ENCODE measurements around the gene SERP2. TPM values are rescaled to one million over a fixed set of nuclear protein-coding genes. Genes with fewer than 3 reads are reported as not detected.

Gene SERP2
- total RNA-seq, 1 donor from 2014 or later: 2.4 TPM

GRCh38 chr13:44425041-44425814 is 51.6 kb downstream of the SERP2 start:
- Mint-ChIP-seq H3K27me3 (ENCODE audit: low read depth, unreplicated experiment) (peaks cover 11% of the 10 kb centered on the region), H3K9me3 (ENCODE audit: unreplicated experiment) (peaks cover 6% of the 10 kb centered on the region), H3K4me1 (ENCODE audit: low read depth, unreplicated experiment) (peaks cover 2% of the 10 kb centered on the region), H3K4me3 (ENCODE audit: unreplicated experiment) (no peak overlapping the region), H3K27ac (ENCODE audit: unreplicated experiment) (no peak overlapping the region), H3K36me3 (ENCODE audit: low read depth, unreplicated experiment) (peaks cover 8% of the 10 kb centered on the region)
- no peaks in the 10 kb centered on the region for H3K79me2 ChIP-seq (ENCODE audit: insufficient read depth, low read length)
- no peak overlapping the region for H3K9ac ChIP-seq (ENCODE audit: low read length)
- H3K4me2 ChIP-seq (ENCODE audit: low read length): no peak overlapping the region
- peaks cover 2% of the 10 kb centered on the region for H3K27me3 ChIP-seq (ENCODE audit: insufficient read depth, low read length)
- H3K4me1 ChIP-seq (ENCODE audit: insufficient read depth, low read length): no peaks in the 10 kb centered on the region
- no peak for DNase-seq (ENCODE audit: low read depth)
- H3K4me3 ChIP-seq (ENCODE audit: insufficient read depth, low read depth, low read length): no peak overlapping the region
- no peaks in the 10 kb centered on the region for H4K20me1 ChIP-seq (ENCODE audit: insufficient read depth, low read length)
- no peak for TF ChIP-seq EZH2 (IDR thresholded peaks at IDR 0.05; ENCODE audit: insufficient read depth, low read length)
- no peak for TF ChIP-seq CTCF (IDR thresholded peaks at IDR 0.05; ENCODE audit: insufficient read depth, low read depth, low read length)
- no peaks in the 10 kb centered on the region for H3K9me3 ChIP-seq (ENCODE audit: insufficient read depth, low read depth, low read length)
- no peaks in the 10 kb centered on the region for H3K36me3 ChIP-seq (ENCODE audit: insufficient read depth, low read length)
- H2AFZ ChIP-seq (ENCODE audit: low read depth, low read length): no peak overlapping the region
- H3K27ac ChIP-seq (ENCODE audit: low read depth, low read length): no peak overlapping the region
- FAIRE-seq: no peak

DNA sequence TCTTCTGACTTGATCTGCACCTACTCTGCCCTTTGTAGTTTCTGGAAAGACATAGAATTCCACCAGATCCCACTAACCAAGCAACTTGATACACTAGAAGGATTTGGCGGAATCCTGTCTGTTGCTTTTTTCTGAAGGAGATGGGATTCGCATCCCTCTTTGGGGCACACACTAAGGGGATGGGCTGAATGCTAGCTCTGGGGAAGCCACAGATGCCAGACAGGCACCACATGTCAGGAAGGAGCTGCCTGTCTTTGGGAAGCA is 52.1 kb downstream of the SERP2 start:
- Mint-ChIP-seq H3K27ac (ENCODE audit: unreplicated experiment) (no peak overlapping the region), H3K4me3 (ENCODE audit: unreplicated experiment) (no peak overlapping the region), H3K27me3 (ENCODE audit: low read depth, unreplicated experiment) (peaks cover 11% of the 10 kb centered on the region), H3K4me1 (ENCODE audit: low read depth, unreplicated experiment) (peaks cover 2% of the 10 kb centered on the region), H3K9me3 (ENCODE audit: unreplicated experiment) (peaks cover 6% of the 10 kb centered on the region), H3K36me3 (ENCODE audit: low read depth, unreplicated experiment) (peaks cover 8% of the 10 kb centered on the region)
- H3K79me2 ChIP-seq (ENCODE audit: insufficient read depth, low read length): no peaks in the 10 kb centered on the region
- DNase-seq (ENCODE audit: low read depth): no peak
- peaks cover 2% of the 10 kb centered on the region for H3K27me3 ChIP-seq (ENCODE audit: insufficient read depth, low read length)
- H3K9me3 ChIP-seq (ENCODE audit: insufficient read depth, low read depth, low read length): no peaks in the 10 kb centered on the region
- no peak overlapping the region for H3K4me3 ChIP-seq (ENCODE audit: insufficient read depth, low read depth, low read length)
- H3K36me3 ChIP-seq (ENCODE audit: insufficient read depth, low read length): no peaks in the 10 kb centered on the region
- H3K4me2 ChIP-seq (ENCODE audit: low read length): no peak overlapping the region
- no peak overlapping the region for H2AFZ ChIP-seq (ENCODE audit: low read depth, low read length)
- FAIRE-seq: no peak
- H3K27ac ChIP-seq (ENCODE audit: low read depth, low read length): no peak overlapping the region
- no peaks in the 10 kb centered on the region for H3K4me1 ChIP-seq (ENCODE audit: insufficient read depth, low read length)
- TF ChIP-seq CTCF (IDR thresholded peaks at IDR 0.05; ENCODE audit: insufficient read depth, low read depth, low read length) (no peak), EZH2 (IDR thresholded peaks at IDR 0.05; ENCODE audit: insufficient read depth, low read length) (no peak)
- H4K20me1 ChIP-seq (ENCODE audit: insufficient read depth, low read length): no peaks in the 10 kb centered on the region
- no peak overlapping the region for H3K9ac ChIP-seq (ENCODE audit: low read length)

GRCh38 chr13:44426461-44426860 is 52.8 kb downstream of the SERP2 start:
- Histone ChIP-seq H3K4me1 (ENCODE audit: insufficient read depth, low read length) (no peaks in the 10 kb centered on the region), H3K79me2 (ENCODE audit: insufficient read depth, low read length) (no peaks in the 10 kb centered on the region), H3K4me2 (ENCODE audit: low read length) (no peak overlapping the region), H3K27ac (ENCODE audit: low read depth, low read length) (no peak overlapping the region), H3K36me3 (ENCODE audit: insufficient read depth, low read length) (no peaks in the 10 kb centered on the region), H3K9me3 (ENCODE audit: insufficient read depth, low read depth, low read length) (no peaks in the 10 kb centered on the region), H4K20me1 (ENCODE audit: insufficient read depth, low read length) (no peaks in the 10 kb centered on the region), H3K4me3 (ENCODE audit: insufficient read depth, low read depth, low read length) (no peak overlapping the region), H2AFZ (ENCODE audit: low read depth, low read length) (no peak overlapping the region), H3K27me3 (ENCODE audit: insufficient read depth, low read length) (peaks cover 2% of the 10 kb centered on the region), H3K9ac (ENCODE audit: low read length) (no peak overlapping the region)
- Mint-ChIP-seq H3K27ac (ENCODE audit: unreplicated experiment) (no peak overlapping the region), H3K9me3 (ENCODE audit: unreplicated experiment) (peaks cover 6% of the 10 kb centered on the region), H3K4me3 (ENCODE audit: unreplicated experiment) (no peak overlapping the region), H3K27me3 (ENCODE audit: low read depth, unreplicated experiment) (peaks cover 11% of the 10 kb centered on the region), H3K36me3 (ENCODE audit: low read depth, unreplicated experiment) (peaks cover 8% of the 10 kb centered on the region), H3K4me1 (ENCODE audit: low read depth, unreplicated experiment) (peaks cover 2% of the 10 kb centered on the region)
- TF ChIP-seq EZH2 (IDR thresholded peaks at IDR 0.05; ENCODE audit: insufficient read depth, low read length) (no peak), CTCF (IDR thresholded peaks at IDR 0.05; ENCODE audit: insufficient read depth, low read depth, low read length) (no peak)
- no peak for DNase-seq (ENCODE audit: low read depth)
- FAIRE-seq: no peak
